Astrocyte (in vitro differentiated cells and primary cell): ENCODE results near the gene CHSY1. TPM values are rescaled to one million over a fixed set of nuclear protein-coding genes. Genes with fewer than 3 reads are reported as not detected.
A peak's percentile ranks its signal among the peaks of the same experiment; 100 is the strongest.

Source experiments
- DNase-seq: peaks from one replicate; pipeline ENCODE4 v3.0.0-alpha.2; 2010; ENCODE audit warnings: low read depth
- FAIRE-seq: peaks from 2 replicates; lab custom pipeline; 2011; peaks lifted over from hg19 to GRCh38; lab: Jason Lieb, UNC
- H2AFZ ChIP-seq: 2 replicates; pipeline ENCODE4 v1.6.0; 2012; ENCODE audit warnings: low read depth, low read length, inconsistent platforms
- H3K27ac ChIP-seq: 2 replicates; pipeline ENCODE4 v1.5.1; 2011; ENCODE audit warnings: low read depth, low read length, inconsistent platforms
- H3K27me3 ChIP-seq: 2 replicates; pipeline ENCODE4 v1.6.0; 2011; ENCODE audit warnings: low read length, inconsistent platforms; ENCODE audit not compliant: insufficient read depth
- H3K36me3 ChIP-seq: 2 replicates; pipeline ENCODE4 v1.5.1; 2011; ENCODE audit warnings: low read length, inconsistent platforms; ENCODE audit not compliant: insufficient read depth
- H3K4me1 ChIP-seq: 2 replicates; pipeline ENCODE4 v1.5.1; 2011; ENCODE audit warnings: low read length, inconsistent platforms; ENCODE audit not compliant: insufficient read depth
- H3K4me2 ChIP-seq: 2 replicates; pipeline ENCODE4 v1.6.0; 2012; ENCODE audit warnings: low read length, inconsistent platforms
- H3K4me3 ChIP-seq: 2 replicates; pipeline ENCODE4 v1.5.1; 2011; ENCODE audit warnings: low read depth, mild to moderate bottlenecking, low read length, inconsistent platforms; ENCODE audit not compliant: insufficient read depth
- H3K79me2 ChIP-seq: 2 replicates; pipeline ENCODE4 v1.6.0; 2012; ENCODE audit warnings: mild to moderate bottlenecking, low read length, inconsistent platforms; ENCODE audit not compliant: insufficient read depth
- H3K9ac ChIP-seq: 2 replicates; pipeline ENCODE4 v1.6.0; 2012; ENCODE audit warnings: mild to moderate bottlenecking, low read length, inconsistent platforms
- H3K9me3 ChIP-seq: 2 replicates; pipeline ENCODE4 v1.5.1; 2012; ENCODE audit warnings: low read depth, mild to moderate bottlenecking, low read length, inconsistent platforms; ENCODE audit not compliant: insufficient read depth
- H4K20me1 ChIP-seq: 2 replicates; pipeline ENCODE4 v1.6.0; 2012; ENCODE audit warnings: low read length, inconsistent platforms; ENCODE audit not compliant: insufficient read depth
- H3K27ac Mint-ChIP-seq: one replicate; pipeline ENCODE4 v1.8.0; 2021; ENCODE audit warnings: mild to moderate bottlenecking, mixed read lengths; ENCODE audit not compliant: unreplicated experiment
- H3K27me3 Mint-ChIP-seq: one replicate; pipeline ENCODE4 v1.8.0; 2021; ENCODE audit warnings: low read depth, mixed read lengths; ENCODE audit not compliant: unreplicated experiment
- H3K36me3 Mint-ChIP-seq: one replicate; pipeline ENCODE4 v1.8.0; 2021; ENCODE audit warnings: low read depth, mixed read lengths; ENCODE audit not compliant: unreplicated experiment
- H3K4me1 Mint-ChIP-seq: one replicate; pipeline ENCODE4 v1.8.0; 2021; ENCODE audit warnings: low read depth, mixed read lengths; ENCODE audit not compliant: unreplicated experiment
- H3K4me3 Mint-ChIP-seq: one replicate; pipeline ENCODE4 v1.8.0; 2021; ENCODE audit warnings: mild to moderate bottlenecking, moderate library complexity, mixed read lengths; ENCODE audit not compliant: unreplicated experiment
- H3K9me3 Mint-ChIP-seq: one replicate; pipeline ENCODE4 v1.8.0; 2021; ENCODE audit warnings: mild to moderate bottlenecking, mixed read lengths; ENCODE audit not compliant: unreplicated experiment
- CTCF ChIP-seq: IDR thresholded peaks from 2 replicates; pipeline ENCODE4 v1.5.1; 2011; ENCODE audit warnings: low read depth, mild to moderate bottlenecking, inconsistent platforms, low read length, moderate library complexity; ENCODE audit not compliant: insufficient read depth
- EZH2 ChIP-seq: IDR thresholded peaks from 2 replicates; pipeline ENCODE4 v1.6.1; 2012; ENCODE audit warnings: mild to moderate bottlenecking, low read length, inconsistent platforms; ENCODE audit not compliant: insufficient read depth
- total RNA-seq: library from RNA; stranded (reverse); gene quantifications from 2 replicates; pipeline ENCODE4 v1.2.1, GENCODE V29; 2021

CHSY1 gene
- total RNA-seq, 1 donor from 2014 or later, result 42.2 TPM

DNA sequence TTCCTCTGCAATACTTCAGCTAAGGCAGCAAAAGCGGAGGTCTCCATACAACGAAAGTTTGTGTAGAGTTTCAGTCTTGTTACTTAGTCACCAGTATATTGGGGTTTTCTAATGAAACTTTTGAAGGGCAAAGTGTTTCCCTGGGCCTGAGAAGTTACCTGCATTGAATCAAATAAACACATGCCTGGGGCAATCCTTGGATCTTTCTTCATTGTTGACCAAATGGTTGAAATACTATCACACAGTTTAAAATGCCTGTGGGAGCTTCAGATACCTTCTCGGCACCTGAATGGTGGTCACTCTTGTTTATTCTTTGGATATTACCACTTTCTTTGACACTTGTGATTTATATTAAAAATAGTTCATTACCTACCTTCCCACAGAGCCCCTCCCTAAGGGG, 988 bp upstream of the CHSY1 start:
- peak overlapping the region; percentile 75 for H3K27ac Mint-ChIP-seq
- peak overlapping the region; percentile 75 for H3K4me3 ChIP-seq
- H3K36me3 ChIP-seq, result peaks cover 6% of the 10 kb centered on the region
- H3K27me3 ChIP-seq, result no peaks in the 10 kb centered on the region
- H3K4me3 Mint-ChIP-seq, result peak overlapping the region; percentile 92
- peaks cover 24% of the 10 kb centered on the region for H3K4me1 ChIP-seq
- H3K4me1 Mint-ChIP-seq, result peaks cover 21% of the 10 kb centered on the region
- H3K9me3 Mint-ChIP-seq, result no peaks in the 10 kb centered on the region
- FAIRE-seq (no peak), DNase-seq (no peak)
- peaks cover 2% of the 10 kb centered on the region for H3K27me3 Mint-ChIP-seq
- no peaks in the 10 kb centered on the region for H3K9me3 ChIP-seq
- peaks cover 33% of the 10 kb centered on the region for H3K79me2 ChIP-seq
- H4K20me1 ChIP-seq, result peaks cover 30% of the 10 kb centered on the region
- peak overlapping the region; percentile 85 for H3K9ac ChIP-seq
- peak overlapping the region; percentile 92 for H3K4me2 ChIP-seq
- H3K36me3 Mint-ChIP-seq, result no peaks in the 10 kb centered on the region
- TF ChIP-seq CTCF, result no peak
- no peak for TF ChIP-seq EZH2
- peak overlapping the region; percentile 65 for H3K27ac ChIP-seq
- no peak overlapping the region for H2AFZ ChIP-seq

DNA sequence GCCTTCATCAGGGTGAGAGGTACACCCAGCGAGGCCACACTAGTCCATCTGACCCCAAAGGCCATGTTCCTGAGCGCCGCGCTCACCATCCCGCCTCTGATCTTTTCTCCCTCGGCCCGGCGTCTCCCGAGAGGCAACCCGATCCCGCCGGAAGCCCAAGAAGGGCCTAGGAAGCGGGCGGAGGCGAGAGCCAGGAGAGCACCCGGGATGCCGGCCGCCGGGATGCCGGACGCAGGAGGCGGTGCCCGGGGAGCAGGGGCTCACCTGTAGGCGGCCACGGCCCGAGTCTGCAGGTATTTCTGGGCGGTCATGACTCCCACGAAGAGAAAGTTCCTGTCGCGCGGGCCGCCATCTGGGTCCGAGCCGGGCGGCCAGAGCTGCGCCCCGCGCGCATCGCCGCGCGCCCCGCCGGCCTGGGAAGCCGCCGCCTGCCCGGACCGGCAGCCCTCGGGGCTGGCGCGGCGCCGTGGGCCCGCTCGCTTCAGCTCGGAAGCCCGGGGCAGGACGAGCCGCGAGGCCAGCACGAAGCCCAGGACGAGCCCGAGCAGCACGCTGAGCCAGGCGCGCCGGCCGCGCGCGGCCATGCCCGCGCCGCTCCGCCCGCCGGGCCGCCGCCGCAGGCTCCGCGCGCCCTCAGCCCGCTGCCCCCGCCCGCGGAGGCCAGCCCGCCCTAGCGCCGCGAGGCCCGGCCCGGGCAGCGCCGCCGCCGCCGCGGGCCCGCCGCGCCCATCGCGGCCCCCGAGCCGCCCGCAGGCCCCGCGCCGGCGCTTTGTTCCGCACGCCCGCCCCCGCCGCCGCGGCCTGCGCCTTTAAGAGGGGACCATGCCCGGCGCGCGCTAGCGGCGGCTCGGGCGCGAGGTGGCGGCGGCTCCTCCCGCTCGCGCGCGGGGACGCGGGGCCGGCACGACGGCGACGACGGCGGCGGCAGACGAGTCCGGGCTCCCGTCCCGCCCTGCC, 697 bp downstream of the CHSY1 start:
- Mint-ChIP-seq H3K36me3 (peaks cover 3% of the 10 kb centered on the region), H3K27me3 (peaks cover 2% of the 10 kb centered on the region), H3K4me3 (peak overlapping the region; percentile 98), H3K4me1 (peaks cover 21% of the 10 kb centered on the region), H3K27ac (peak overlapping the region; percentile 94), H3K9me3 (no peaks in the 10 kb centered on the region)
- Histone ChIP-seq H3K9me3 (no peaks in the 10 kb centered on the region), H3K36me3 (peaks cover 11% of the 10 kb centered on the region), H4K20me1 (peaks cover 47% of the 10 kb centered on the region), H3K4me2 (peak overlapping the region; percentile 97), H3K27ac (peak overlapping the region; percentile 83), H2AFZ (peak overlapping the region; percentile 54), H3K27me3 (no peaks in the 10 kb centered on the region), H3K4me1 (peaks cover 24% of the 10 kb centered on the region), H3K4me3 (peak overlapping the region; percentile 98), H3K79me2 (peaks cover 50% of the 10 kb centered on the region), H3K9ac (peak overlapping the region; percentile 95)
- TF ChIP-seq EZH2 (no peak), CTCF (no peak)
- FAIRE-seq (no peak), DNase-seq (no peak)
